Fibroblast of upper back skin (primary cell): ENCODE results near the gene LATS2.
"Not testable (repeated sequence)": the region's sequence is repeated elsewhere in the genome, so short reads cannot be mapped to it uniquely, and the experiment has no call there.

ENCODE experiments used
- DNase-seq: peaks from one replicate; pipeline ENCODE4 v3.0.0-alpha.2; 2013

The LATS2 gene

DNA sequence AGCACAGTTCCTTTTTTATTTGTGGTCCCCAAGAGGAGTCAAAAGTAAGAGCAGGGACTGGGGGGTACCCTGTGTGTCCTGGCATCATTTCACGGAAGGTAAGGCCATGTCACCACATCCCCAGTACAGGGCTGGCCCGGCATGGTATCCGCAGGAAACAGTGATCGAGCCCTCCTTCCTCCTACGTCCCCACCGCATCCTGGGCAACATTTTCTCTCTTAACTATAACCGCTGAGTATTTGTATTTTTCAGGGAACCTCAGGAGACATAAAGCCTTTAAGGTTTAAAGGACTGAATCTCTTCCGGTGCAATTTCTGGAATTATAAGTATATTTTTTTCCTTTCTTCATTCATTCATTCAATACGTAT is 13.6 kb upstream of the LATS2 start:
- peak; percentile 14 for DNase-seq

DNA sequence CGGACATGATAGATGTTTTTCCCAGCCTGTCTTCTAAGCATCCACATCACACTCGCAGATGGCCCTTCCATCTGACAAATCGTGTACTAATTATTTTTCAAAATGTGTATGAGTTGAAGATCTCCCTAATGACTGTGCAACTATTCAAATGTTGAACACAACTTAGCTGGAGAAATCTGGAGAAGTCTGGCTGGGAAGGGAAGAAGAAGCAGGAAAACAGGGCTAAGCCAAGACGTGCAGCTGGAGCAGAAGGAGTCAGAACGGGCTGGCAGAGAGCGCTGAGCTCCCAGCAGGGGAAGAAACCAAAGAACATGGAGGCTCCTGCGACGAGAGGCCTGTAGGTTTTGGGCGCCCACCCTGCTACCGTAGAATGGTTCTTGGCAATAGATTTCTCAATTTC is 13.2 kb upstream of the LATS2 start:
- DNase-seq, result peak; percentile 39

DNA sequence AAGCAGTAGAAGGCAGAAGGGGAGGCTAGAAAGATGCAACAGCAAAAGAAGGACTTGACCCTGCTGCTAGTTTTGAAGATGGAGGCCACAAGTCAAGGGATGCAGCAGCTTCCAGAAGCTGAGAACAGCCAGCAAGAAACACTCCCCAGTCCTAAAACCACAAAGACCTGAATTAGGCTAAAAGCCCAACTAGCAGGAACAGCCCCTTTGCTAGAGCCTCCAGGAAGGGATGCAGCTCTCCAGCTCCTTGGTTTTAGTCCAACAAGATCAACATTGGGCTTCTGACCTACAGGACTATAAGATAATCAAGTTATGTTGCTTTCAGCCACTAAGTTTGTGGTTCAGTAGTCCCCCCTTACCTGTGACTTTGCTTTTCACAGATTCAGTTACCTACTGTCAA is 10.5 kb upstream of the LATS2 start:
- peak; percentile 66 for DNase-seq

DNA sequence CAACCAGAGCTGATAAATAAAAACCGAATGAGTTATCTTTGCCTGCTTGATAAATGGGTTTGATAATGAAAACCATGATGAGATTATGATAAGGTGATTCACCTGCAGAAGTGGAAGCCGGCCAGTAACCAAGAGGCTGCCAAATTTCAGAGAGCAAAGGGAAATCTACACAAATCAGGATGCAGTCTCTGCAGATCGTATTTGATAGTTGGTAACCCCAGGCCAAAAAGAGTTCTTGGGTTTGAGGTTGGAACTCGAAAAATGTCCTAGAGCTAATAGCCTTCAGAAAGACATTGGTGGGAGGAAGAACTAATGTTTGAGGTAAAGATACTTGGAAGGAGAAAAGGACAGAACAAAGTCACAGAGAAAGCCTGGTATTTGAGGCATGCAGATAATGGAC is 9.6 kb upstream of the LATS2 start:
- peak; percentile 72 for DNase-seq

- peak; percentile 98 for DNase-seq
Measured at GRCh38 chr13:21069561-21070004, 8.2 kb upstream of the LATS2 start.

- DNase-seq, result no peak
Measured at GRCh38 chr13:21067848-21068247, 6.5 kb upstream of the LATS2 start.

DNA sequence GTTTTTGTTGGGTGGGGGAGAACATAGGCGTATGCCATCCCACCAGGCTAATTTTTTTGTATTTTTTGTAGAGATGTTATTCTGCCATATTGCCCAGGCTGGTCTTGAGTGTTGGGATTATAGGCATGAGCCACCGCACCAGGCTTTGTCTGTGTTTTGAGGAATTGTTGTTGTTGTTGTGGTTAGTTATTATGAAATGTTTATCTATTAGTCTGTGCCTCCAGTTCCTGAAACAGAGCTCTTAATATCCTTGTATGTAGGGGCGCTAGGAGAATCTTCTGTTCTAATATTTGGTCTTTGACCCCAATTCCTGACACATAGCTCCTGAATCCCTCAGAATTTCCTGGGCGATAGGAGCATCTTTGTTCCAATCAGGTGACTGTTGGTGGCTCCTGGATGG is 5.6 kb upstream of the LATS2 start:
- DNase-seq, result no peak

DNA sequence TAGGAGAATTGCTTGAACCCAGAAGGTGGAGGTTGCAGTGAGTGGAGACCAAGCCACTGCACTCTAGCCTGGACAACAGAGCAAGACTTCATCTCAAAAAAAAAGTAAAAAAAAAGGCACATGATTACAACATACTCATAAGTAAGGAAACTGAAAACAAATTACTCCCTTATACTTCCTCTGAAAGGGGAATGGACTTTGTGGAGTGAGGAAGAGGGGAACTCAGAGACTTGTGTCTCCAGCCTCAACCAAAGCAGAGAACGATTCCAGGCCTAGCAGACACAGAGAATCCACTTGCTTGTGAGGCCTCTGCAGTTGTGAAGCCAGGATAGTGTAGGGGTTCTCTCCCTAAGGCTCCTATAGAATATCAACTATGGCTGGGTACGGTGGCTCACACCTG is 4.3 kb upstream of the LATS2 start:
- DNase-seq, result no peak

DNA sequence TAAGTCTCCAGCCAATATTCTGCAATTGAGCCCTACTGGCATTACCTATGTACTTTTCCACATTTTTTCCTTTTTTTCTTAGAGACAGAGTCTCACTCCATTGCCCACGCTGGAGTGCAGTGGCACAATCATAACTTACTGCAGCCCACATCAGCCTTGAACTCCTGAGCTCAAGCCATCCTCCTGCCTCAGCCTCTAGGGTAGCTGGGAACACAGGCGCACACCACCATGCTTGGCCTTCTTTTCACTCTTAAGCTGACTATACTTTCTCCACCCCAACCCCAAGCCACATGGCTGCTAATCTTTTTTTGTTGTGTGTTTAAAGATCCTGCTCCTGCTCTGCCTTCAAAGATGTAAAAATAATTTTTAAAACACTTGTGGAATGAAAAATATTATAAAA is 1.6 kb upstream of the LATS2 start:
- DNase-seq, result no peak

DNA sequence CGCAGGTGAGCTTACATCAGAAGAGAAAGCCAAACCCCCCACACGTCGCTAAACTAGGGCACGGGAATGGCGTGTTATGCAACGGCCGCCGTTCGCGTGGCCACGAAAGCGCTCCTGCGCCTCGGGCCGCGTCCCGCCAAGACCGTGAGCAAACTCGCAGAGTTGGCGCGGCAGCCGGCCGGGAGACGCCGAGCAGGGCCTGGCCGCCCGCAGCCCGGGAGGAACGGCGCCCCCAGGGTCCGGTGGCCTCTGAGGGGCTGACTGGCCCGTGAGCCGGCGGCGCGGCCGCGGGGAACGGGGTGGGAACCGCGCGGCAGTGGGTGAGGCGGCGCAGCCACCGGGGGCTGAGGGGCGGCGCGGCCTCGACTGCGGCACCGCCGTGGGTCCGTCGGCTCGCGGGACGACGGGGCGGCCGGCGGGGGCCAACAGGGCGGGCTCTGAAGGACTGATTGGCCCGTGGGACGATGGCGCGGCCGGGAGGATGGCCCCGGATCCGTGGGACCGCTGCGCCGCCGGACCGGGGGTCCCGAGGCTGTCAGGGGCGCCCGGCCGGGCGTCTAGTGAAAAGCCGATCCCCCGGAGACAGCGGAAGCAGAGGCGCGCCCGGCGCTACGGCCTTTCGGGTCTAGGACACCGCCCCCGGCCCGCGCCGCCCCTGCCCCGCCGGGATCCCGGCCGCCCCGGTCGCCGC is 903 bp downstream of the LATS2 start:
- no peak for DNase-seq

GRCh38 chr13:21059641-21060337 is 1.6 kb downstream of the LATS2 start:
- no peak for DNase-seq

DNA sequence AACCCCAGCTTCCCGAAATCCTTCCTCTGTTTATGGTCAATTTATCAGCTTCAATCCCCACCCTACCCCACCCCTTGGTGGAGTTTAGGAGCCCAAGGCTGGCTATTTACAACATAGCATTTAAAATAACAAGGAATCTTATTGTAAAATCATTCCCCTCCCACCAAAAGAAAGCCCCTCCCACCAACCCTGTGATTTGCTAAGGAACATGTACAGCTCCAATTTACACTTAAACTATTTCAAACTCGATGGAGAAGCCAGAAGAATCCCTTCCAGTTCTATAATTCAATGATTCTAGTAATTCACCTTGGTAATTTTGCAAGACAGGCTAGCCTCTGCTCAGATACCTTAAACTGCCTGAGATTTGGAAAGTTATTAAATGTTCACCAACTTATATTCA is 3.0 kb downstream of the LATS2 start:
- DNase-seq, result peak; percentile 41

DNA sequence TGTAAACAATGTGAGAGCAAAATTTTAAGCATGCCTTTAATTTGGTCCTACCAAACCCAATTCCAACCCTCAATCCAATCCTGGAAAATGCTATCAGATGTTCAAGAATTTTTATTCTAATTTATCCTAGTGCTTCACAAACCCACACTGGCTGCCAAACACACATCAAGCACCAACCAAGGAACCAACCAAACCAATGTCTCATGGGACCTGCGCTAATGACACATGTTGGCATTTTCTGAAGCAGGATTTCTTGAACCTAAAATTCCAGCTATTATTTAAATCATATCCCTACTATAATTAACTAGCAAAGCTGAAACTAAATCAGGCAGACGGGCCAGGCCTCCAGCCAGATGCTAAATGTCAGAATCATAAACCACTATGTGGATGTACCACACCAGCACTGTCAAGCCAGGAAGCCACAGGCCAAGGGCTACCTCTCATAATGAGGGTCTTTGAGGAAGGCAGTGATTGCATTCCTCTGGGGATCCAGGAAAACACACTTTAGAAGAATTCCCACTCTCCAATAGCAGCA is 5.8 kb downstream of the LATS2 start:
- no peak for DNase-seq

DNA sequence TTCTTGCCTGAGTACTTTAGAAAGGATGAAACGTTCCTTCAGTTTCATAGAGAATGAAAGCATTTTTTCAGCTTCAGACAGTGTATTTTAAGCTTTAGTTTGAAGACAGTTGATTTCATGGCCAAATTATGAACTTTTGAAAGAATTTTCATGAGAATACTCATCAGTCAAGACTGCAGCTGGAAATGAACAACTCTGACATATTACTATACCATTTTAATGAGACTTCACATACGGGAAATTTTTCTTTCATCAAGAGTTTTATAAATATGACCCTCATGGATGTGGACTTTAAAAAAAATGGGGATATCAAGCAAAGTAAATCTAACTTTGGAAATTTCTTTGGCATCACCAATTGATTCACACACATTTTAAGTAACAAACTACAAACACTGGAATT is 6.4 kb downstream of the LATS2 start:
- DNase-seq, result peak; percentile 62

GRCh38 chr13:21054313-21054712 is 7.1 kb downstream of the LATS2 start:
- no peak for DNase-seq

GRCh38 chr13:21053231-21053630 is 8.2 kb downstream of the LATS2 start:
- no peak for DNase-seq

DNA sequence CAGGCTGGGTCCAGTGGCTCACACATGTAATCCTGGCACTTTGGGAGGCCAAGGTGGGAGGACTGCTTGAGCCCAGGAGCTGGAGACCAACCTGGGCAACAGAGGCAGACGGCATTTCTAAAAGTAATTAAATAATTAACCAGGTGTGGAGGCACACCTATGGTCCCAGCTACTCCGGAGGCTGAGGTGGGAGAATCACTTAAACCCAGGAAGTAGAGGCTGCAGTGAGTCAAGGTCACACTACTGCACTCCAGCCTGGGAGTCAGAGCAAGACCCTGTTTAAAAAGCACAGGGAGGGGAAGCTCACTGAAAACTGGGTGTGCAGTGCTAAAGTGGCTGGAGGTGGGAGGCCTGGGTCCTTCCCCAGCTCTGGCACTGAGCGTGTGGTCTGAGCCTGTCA is 9.7 kb downstream of the LATS2 start:
- DNase-seq, result no peak

DNA sequence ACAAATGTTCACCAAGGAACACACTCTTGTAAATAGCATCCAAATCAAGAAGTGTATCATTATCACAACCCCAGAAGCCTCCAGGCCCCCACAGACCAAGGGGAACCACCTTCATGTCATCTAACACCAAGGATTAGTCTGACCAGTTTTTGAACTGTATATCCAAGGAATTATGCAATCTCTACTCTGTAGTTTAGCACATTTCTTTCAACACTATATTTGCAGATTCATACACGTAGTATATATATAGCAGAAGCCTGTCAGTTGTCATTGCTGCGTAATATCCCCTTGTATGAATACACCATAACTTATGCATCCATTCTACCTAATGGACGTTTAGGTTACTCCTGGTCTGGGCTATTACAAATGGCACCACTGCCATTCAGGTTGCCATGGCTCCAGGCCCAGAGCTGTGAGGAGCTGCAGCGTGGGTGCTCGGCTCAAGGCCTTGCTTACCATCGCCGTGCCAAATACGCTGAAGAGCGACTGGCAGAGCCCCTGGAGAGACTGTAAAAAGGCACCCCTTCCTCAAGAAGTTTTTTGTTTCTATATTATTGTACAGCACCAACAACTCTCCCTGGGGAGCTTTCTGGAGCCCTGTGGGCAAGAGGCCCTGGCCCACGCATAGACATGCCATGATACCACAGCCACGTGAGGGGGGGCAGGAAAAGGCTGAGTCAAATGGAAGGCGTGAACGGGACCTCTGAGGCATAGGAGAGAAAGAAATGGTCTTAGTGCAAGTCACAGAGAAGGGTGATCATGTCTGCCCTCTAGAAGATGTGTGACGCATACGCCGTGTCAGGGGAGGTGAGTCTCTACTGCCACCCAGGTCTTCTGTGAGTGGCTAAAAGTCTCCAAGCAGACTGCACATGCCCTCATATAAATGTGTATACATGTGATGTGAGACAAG is 10.8 kb downstream of the LATS2 start:
- no peak for DNase-seq

GRCh38 chr13:21049731-21050130 is 11.7 kb downstream of the LATS2 start:
- DNase-seq, result not testable (repeated sequence)

DNA sequence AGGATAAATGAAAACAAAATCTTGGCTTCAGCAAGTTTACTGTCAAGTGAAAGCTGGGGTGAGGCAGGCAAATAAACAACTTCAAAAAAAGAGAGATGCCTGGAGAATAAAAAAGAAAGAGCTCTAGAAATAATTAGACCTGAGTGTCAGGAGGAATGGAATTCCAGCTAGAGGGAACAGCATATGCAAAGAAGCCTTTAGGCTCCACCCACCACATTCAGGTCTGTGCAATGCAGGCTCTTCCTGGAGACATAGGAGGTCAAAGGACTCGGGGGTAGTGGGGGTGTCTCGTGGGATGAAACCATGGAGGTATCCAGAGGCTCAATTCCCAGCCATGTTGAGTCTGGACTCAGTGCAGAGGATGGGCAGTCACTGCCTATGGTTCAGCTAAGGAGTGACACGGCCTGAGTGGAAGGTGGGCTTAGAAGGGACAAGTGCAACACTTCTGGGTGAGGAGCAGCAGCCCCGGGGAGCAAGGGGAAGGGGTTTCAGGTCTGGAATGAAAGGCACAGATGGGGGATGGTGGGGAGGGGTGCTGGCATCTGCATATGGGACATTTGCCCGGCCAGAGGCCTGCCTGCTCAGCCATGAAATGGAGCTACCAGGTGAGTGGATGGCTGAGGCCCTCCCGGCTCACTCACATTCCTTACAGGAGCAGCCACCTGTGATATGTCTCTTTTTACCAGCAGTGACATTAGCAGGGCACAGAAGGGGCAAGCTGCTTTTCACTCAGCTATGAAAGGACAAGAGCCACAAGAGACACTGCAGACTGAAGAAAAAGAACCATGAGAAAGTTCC is 12.3 kb downstream of the LATS2 start:
- no peak for DNase-seq

- DNase-seq, result no peak
Measured at GRCh38 chr13:21047591-21048282, 13.6 kb downstream of the LATS2 start.

DNA sequence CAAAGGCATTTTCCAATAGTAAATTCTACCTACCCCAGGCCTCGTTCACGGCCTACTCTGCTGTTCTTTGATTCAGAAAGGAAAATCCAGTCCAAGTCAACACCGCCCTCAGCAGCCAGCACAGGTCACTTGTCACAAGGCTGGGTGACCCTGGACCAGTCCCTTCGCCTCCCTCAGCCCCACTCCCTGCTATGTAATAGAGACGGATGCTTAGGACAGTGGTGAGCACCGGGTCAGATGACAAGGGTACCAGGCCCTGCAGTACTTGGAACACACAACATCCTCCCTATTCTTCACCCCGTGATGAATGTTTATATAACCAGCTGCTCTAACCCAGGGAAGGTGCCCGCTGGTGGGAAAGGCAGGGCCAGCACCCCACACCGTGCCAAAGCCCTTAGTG is 14.3 kb downstream of the LATS2 start:
- no peak for DNase-seq
